IPS DF 19.7 (cell line): ENCODE results near the gene PRRC2A.

Experiments used
- DNase-seq: peaks from one replicate; pipeline ENCODE4 v3.0.0-alpha.2; 2013; ENCODE audit warnings: low read depth, low spot score

PRRC2A gene

GRCh38 chr6:31665501-31666336 lies 45.2 kb downstream of the PRRC2A start, which contains the start of gene CSNK2B:
Gene CSNK2B (plus strand): TSS chr6:31666080. CDS start chr6:31666832, 752 bp downstream.
- DNase-seq = peak; percentile 94

- DNase-seq = no peak
These were observed 45.9 kb downstream of the PRRC2A start for GRCh38 chr6:31666337-31666965.

DNA sequence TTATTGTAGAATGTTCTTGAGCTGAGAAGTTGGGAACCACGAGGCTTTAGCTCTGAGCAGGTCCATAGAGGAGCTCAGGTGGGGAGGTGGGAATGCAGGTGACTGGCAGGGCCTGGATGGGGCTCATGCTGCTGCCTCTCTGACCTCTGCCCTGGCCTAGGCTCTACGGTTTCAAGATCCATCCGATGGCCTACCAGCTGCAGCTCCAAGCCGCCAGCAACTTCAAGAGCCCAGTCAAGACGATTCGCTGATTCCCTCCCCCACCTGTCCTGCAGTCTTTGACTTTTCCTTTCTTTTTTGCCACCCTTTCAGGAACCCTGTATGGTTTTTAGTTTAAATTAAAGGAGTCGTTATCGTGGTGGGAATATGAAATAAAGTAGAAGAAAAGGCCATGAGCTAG lies 49.2 kb downstream of the PRRC2A start, which contains the start of gene LY6G5B:
Gene LY6G5B (plus strand): TSS at position 301 of the 400 bp plus-strand sequence. CDS start 975 bp downstream, outside the sequence.
- no peak for DNase-seq

DNA sequence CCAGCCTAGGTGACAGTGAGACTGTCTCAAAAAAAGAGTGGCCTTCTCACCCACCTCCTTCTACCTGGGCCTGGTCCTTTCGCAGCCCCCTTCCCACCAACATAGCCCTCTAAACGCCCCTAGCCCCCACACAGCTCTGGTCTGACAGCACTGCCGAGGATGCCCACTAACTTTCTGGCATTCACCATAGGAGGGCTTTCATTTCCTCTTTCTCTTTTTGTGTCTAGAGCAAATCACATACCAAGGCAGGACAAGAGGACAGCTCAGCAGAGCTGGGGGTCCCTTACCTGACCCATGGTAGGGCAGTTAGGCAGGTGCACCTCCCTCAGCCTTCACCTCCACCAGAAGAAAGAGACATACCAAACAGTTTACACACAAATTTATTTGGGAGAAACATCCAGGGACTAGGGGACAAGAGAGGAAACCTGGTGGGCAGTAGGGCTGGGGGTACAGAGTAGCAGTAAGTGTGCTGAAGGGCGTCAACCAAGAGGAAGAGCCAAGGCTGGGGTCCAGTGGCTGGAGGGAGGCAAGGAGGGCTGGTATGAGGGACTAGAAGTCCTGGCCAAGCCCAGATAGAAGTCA lies 55.9 kb downstream of the PRRC2A start:
- no peak for DNase-seq

- no peak for DNase-seq
These were observed 56.4 kb downstream of the PRRC2A start for GRCh38 chr6:31676904-31677303.

GRCh38 chr6:31677955-31678354 lies 57.4 kb downstream of the PRRC2A start:
- no peak for DNase-seq

DNA sequence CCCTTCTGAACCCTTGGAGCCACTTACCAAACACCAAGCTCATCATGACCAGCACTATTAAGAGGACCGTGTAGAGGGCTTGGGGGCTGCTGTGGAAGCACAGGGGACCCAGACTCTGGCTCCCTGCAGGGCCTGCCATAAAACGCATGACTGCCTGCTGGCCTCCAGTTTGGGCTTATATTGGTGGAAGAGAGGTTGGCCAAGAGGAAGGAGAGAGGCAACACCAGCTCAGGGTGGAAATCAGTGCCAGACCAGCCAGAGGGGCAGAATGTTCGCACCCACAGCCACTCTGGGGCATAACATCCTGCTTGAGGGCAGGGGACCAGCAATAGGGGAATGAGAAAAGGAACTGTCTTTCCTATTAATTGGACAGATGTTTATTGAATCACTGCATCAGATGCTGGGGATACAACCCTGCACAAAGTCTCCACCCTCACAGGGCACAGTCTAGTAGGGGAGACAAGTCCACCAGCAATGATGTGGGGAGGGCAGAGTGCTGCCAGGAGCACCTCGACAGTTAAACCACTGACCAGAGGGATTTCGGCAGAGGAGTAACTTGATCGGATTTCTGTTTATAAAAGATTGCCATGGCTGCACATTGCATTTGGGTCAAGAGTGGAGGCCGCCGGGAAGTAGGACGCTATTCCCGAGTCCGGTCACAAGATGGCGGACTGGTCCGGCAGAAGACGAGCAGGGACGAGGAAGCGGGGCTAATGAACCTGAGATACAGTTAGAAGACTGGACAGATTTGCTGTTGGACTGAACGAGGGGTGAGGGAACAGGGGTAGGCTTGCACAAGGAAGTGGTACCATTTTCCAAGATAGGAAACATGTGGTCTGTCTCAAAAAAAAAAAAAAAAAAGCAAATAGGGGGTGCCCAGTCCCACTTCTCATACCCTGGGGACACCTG lies 60.0 kb downstream of the PRRC2A start, which contains the start of gene LY6G5C:
Gene LY6G5C (minus strand): TSS at position 842 of the 909 bp plus-strand sequence. CDS start 694 bp downstream, at position 148.
- DNase-seq = no peak

DNA sequence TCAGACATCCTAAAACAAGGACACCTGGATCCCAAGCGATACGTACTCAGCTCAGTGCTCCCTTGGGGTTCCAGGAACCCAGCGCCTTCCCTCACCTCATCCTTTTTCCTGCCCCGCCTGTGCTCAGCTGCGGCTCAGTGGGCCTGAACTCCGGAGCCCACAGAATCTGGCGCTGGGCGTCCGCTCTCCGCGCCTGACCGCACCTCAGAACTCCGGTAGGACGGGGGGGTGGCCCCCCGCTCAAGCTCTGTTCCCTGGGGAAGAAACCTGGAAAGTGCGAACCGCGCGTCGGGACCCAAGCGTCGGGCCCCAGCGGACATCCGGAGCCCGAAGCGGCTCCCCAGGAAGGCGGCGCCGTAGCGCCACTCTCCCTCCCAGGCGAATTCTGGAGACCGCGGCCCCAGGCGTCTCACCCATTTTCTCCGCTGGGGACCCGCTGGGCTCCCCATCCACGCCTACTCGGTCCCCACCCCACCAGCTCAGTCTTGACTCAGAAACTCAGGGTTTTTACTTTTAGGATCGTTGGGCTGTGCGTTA lies 60.7 kb downstream of the PRRC2A start:
- DNase-seq = no peak

DNA sequence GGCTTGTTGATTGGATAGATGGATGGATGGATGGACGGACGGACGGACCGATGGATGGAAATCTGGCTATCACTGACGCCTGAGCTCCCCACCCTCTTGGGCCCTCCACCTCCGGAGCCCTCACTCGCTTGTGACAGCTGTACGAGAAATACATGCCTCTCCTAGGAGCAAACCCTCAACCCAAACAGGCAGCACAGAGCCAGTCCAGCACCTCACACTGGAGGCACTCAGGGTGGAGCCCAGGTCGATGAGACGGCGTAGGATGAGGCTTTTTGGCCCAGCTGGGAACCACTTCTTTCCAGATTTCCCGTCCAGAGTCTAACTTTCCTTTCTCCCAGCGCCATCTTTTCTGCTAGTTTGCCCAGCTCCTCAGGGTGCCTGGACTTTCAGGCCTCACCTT lies 63.1 kb downstream of the PRRC2A start:
- DNase-seq = no peak

GRCh38 chr6:31686483-31686882 lies 66.0 kb downstream of the PRRC2A start:
- no peak for DNase-seq

DNA sequence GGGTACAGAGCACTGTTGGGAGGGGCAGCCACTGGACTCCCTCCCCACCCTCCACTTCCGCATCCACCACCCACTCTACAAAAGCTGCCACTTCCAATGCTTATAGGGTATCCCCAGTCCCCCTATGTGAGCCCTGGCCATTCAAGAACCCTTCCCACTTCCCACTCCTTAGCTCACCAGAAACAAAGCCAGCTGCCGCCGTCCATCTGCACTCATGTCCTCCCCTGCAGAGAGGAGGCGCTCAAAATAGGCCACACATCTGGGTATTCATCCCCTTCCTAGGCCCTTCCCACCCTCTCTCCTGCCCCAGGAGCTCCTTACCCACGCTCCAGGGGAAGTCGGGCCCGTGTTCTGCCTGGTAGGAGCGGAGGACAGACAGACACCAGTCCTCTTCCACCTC lies 66.8 kb downstream of the PRRC2A start:
- no peak for DNase-seq
